Memory B cell (primary cell): ENCODE measurements around the gene IFIT1B.
"Not testable (repeated sequence)": the region's sequence is repeated elsewhere in the genome, so short reads cannot be mapped to it uniquely, and the experiment has no call there.

Experiments
- ATAC-seq: fragments of 150-1000 bp; cut with Tn5 transposase; 2 replicates; pipeline ENCODE4 v1.10.0; 2021; ENCODE audit warnings: low read depth, mild to moderate bottlenecking, moderate library complexity
- DNase-seq, 2 donors: peaks; one replicate each; pipeline ENCODE4 v3.0.0; 2022; ENCODE audit warnings: low spot score in 2 of 2
- H3K27ac Mint-ChIP-seq: one replicate; pipeline ENCODE4 v1.8.0; 2022; ENCODE audit warnings: mild to moderate bottlenecking, moderate library complexity, mixed read lengths
- H3K27me3 Mint-ChIP-seq: one replicate; pipeline ENCODE4 v1.8.0; 2022; ENCODE audit warnings: mixed read lengths
- H3K36me3 Mint-ChIP-seq: one replicate; pipeline ENCODE4 v1.8.0; 2022; ENCODE audit warnings: mild to moderate bottlenecking, mixed read lengths
- H3K4me1 Mint-ChIP-seq: one replicate; pipeline ENCODE4 v1.8.0; 2022; ENCODE audit warnings: mixed read lengths
- H3K4me3 Mint-ChIP-seq: one replicate; pipeline ENCODE4 v1.8.0; 2022; ENCODE audit warnings: mild to moderate bottlenecking, moderate library complexity, mixed read lengths
- H3K9me3 Mint-ChIP-seq: one replicate; pipeline ENCODE4 v1.8.0; 2022; ENCODE audit warnings: mixed read lengths

Gene IFIT1B

GRCh38 chr10:89343089-89343767 lies 34.6 kb upstream of the IFIT1B start:
- Mint-ChIP-seq H3K36me3 (peaks cover 21% of the 10 kb centered on the region), H3K4me1 (peaks cover 11% of the 10 kb centered on the region), H3K27ac (no peak overlapping the region), H3K4me3 (no peak overlapping the region), H3K27me3 (no peaks in the 10 kb centered on the region), H3K9me3 (no peaks in the 10 kb centered on the region)
- DNase-seq (no peak), ATAC-seq (no peak)

- H3K4me3 Mint-ChIP-seq = no peak overlapping the region
- no peaks in the 10 kb centered on the region for H3K27me3 Mint-ChIP-seq
Measured at GRCh38 chr10:89344156-89344555, 33.7 kb upstream of the IFIT1B start.

GRCh38 chr10:89345367-89346000 lies 32.4 kb upstream of the IFIT1B start:
- DNase-seq = no peak
- no peak for ATAC-seq
- Mint-ChIP-seq H3K36me3 (peaks cover 3% of the 10 kb centered on the region), H3K4me1 (peaks cover 13% of the 10 kb centered on the region), H3K9me3 (no peaks in the 10 kb centered on the region), H3K27ac (no peak overlapping the region), H3K27me3 (no peaks in the 10 kb centered on the region), H3K4me3 (no peak overlapping the region)

More at GRCh38 chr10:89344156-89344555, 33.7 kb upstream of the IFIT1B start:
- peaks cover 12% of the 10 kb centered on the region for H3K36me3 Mint-ChIP-seq
- ATAC-seq (no peak), DNase-seq (no peak)
- H3K9me3 Mint-ChIP-seq = no peaks in the 10 kb centered on the region
- no peak overlapping the region for H3K27ac Mint-ChIP-seq
- peaks cover 12% of the 10 kb centered on the region for H3K4me1 Mint-ChIP-seq

GRCh38 chr10:89346405-89347254 lies 31.2 kb upstream of the IFIT1B start:
- DNase-seq (no peak), ATAC-seq (no peak)
- Mint-ChIP-seq H3K9me3 (no peaks in the 10 kb centered on the region), H3K4me3 (no peak overlapping the region), H3K27me3 (no peaks in the 10 kb centered on the region), H3K27ac (no peak overlapping the region), H3K4me1 (peaks cover 18% of the 10 kb centered on the region), H3K36me3 (no peaks in the 10 kb centered on the region)

GRCh38 chr10:89347701-89348457 lies 30.0 kb upstream of the IFIT1B start:
- Mint-ChIP-seq H3K36me3 (no peaks in the 10 kb centered on the region), H3K27ac (no peak overlapping the region), H3K9me3 (no peaks in the 10 kb centered on the region), H3K4me3 (no peak overlapping the region), H3K4me1 (peaks cover 23% of the 10 kb centered on the region), H3K27me3 (no peaks in the 10 kb centered on the region)
- ATAC-seq (no peak), DNase-seq (no peak)

GRCh38 chr10:89348481-89348880 lies 29.4 kb upstream of the IFIT1B start:
- no peak overlapping the region for H3K27ac Mint-ChIP-seq
- H3K27me3 Mint-ChIP-seq = no peaks in the 10 kb centered on the region
- H3K4me3 Mint-ChIP-seq = no peak overlapping the region
- no peak for DNase-seq
- H3K36me3 Mint-ChIP-seq = no peaks in the 10 kb centered on the region
- peak; percentile 48 for ATAC-seq
- peaks cover 23% of the 10 kb centered on the region for H3K4me1 Mint-ChIP-seq
- H3K9me3 Mint-ChIP-seq = no peaks in the 10 kb centered on the region

GRCh38 chr10:89348975-89349374 lies 28.9 kb upstream of the IFIT1B start:
- H3K27me3 Mint-ChIP-seq = no peaks in the 10 kb centered on the region
- no peak overlapping the region for H3K4me3 Mint-ChIP-seq
- H3K36me3 Mint-ChIP-seq = peaks cover 2% of the 10 kb centered on the region
- H3K4me1 Mint-ChIP-seq = peaks cover 23% of the 10 kb centered on the region
- H3K9me3 Mint-ChIP-seq = peaks cover 2% of the 10 kb centered on the region
- no peak overlapping the region for H3K27ac Mint-ChIP-seq
- ATAC-seq (no peak), DNase-seq (no peak)

- H3K27ac Mint-ChIP-seq, H3K27me3 Mint-ChIP-seq: not testable (repeated sequence)
- ATAC-seq = peak; percentile 47
Measured at GRCh38 chr10:89350631-89351315, 27.1 kb upstream of the IFIT1B start.

GRCh38 chr10:89351412-89351779 lies 26.5 kb upstream of the IFIT1B start:
- H3K36me3 Mint-ChIP-seq = peaks cover 5% of the 10 kb centered on the region
- no peaks in the 10 kb centered on the region for H3K27me3 Mint-ChIP-seq
- no peak overlapping the region for H3K27ac Mint-ChIP-seq

More at GRCh38 chr10:89350631-89351315, 27.1 kb upstream of the IFIT1B start:
- peaks cover 23% of the 10 kb centered on the region for H3K4me1 Mint-ChIP-seq
- H3K4me3 Mint-ChIP-seq = peak overlapping the region; percentile 60
- DNase-seq, H3K9me3 Mint-ChIP-seq, H3K36me3 Mint-ChIP-seq: not testable (repeated sequence)

GRCh38 chr10:89351780-89352597 lies 25.9 kb upstream of the IFIT1B start:
- DNase-seq (no peak), ATAC-seq (no peak)
- Mint-ChIP-seq H3K4me3 (no peak overlapping the region), H3K9me3 (peaks cover 3% of the 10 kb centered on the region), H3K36me3 (peaks cover 5% of the 10 kb centered on the region), H3K27ac (no peak overlapping the region), H3K4me1 (peaks cover 21% of the 10 kb centered on the region), H3K27me3 (no peaks in the 10 kb centered on the region)

More at GRCh38 chr10:89351412-89351779, 26.5 kb upstream of the IFIT1B start:
- no peak for DNase-seq
- ATAC-seq = peak; percentile 58
- Mint-ChIP-seq H3K4me3 (peak overlapping the region; percentile 60), H3K9me3 (peaks cover 3% of the 10 kb centered on the region), H3K4me1 (peaks cover 23% of the 10 kb centered on the region)

- peaks cover 5% of the 10 kb centered on the region for H3K36me3 Mint-ChIP-seq
- no peak for ATAC-seq
- no peak overlapping the region for H3K4me3 Mint-ChIP-seq
- no peak for DNase-seq
- H3K4me1 Mint-ChIP-seq = peaks cover 16% of the 10 kb centered on the region
- H3K27me3 Mint-ChIP-seq = no peaks in the 10 kb centered on the region
- H3K9me3 Mint-ChIP-seq = peaks cover 3% of the 10 kb centered on the region
- peak overlapping the region; percentile 48 for H3K27ac Mint-ChIP-seq
Measured at GRCh38 chr10:89352802-89353201, 25.1 kb upstream of the IFIT1B start.

GRCh38 chr10:89355394-89355931 lies 22.4 kb upstream of the IFIT1B start:
- DNase-seq (no peak), ATAC-seq (no peak)
- Mint-ChIP-seq H3K36me3 (peaks cover 5% of the 10 kb centered on the region), H3K27ac (no peak overlapping the region), H3K4me1 (peaks cover 10% of the 10 kb centered on the region), H3K4me3 (no peak overlapping the region), H3K9me3 (peaks cover 3% of the 10 kb centered on the region), H3K27me3 (no peaks in the 10 kb centered on the region)
